GM18502 (cell line): ENCODE results near the gene TM2D1.

Experiments
- ATAC-seq: cut with Tn5 transposase; IDR thresholded peaks from one replicate; pipeline ENCODE4 v1.9.1; 2021; ENCODE audit warnings: mild to moderate bottlenecking; ENCODE audit not compliant: unreplicated experiment, poor library complexity

TM2D1 gene

DNA sequence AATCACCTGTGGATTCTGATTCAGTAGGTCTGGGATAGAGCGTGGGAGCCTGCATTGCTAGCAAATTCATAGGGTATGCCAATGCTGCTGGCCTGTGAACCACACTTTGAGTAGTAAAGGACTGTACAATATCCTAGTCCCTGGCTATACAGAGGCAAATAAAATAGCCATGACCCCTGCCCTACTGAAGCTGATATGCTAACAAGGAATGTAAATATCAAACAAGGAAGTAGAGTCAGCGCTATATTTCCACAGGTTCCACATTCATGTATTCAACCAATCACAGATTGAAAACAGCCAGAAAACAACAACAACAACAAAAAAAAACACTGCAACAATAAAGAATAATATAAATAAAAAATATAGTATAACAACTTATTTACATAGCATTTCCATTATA lies 77.8 kb downstream of the TM2D1 start:
- ATAC-seq, result no peak

- no peak for ATAC-seq
These were observed 79.5 kb downstream of the TM2D1 start for GRCh38 chr1:61645476-61645875.

- ATAC-seq, result no peak
These were observed 80.6 kb downstream of the TM2D1 start for GRCh38 chr1:61644303-61644702.

- no peak for ATAC-seq
These were observed 82.3 kb downstream of the TM2D1 start for GRCh38 chr1:61642475-61643232.

DNA sequence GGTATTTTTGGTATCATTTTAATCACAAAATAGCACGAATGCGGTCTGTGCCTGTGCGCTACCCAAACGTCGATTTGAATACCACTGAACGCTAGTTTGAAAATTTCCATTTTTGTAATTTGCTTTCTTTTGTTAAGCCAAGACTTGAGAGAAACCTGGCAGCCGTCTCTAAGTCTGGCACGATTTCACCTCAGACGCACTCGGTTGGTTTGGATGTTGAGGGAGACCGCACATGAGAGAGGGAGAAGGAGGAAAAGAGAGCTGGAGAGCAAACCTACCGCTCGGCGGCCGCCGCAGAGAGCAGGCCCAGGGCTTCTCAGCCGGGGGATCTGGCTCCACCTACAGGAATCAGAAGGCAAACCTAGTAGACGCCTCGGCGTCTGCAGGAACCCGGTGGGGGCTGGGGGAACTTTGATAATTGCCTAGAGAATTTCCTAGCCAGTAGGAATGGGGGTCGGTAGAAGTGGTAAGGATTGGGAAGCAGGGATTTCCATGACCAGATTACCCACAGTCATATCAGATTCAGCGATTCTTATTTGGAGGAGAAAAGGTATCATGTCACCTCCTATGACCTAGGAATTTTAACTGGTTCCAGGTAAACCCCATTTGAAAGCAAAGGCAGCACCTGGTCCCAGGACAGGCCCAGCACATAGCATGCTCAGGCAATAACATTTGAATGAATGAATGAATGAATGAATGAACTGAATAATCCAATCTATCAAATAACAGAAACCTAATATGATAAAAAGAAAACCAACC lies 83.2 kb downstream of the TM2D1 start:
- ATAC-seq, result peak; percentile 91

DNA sequence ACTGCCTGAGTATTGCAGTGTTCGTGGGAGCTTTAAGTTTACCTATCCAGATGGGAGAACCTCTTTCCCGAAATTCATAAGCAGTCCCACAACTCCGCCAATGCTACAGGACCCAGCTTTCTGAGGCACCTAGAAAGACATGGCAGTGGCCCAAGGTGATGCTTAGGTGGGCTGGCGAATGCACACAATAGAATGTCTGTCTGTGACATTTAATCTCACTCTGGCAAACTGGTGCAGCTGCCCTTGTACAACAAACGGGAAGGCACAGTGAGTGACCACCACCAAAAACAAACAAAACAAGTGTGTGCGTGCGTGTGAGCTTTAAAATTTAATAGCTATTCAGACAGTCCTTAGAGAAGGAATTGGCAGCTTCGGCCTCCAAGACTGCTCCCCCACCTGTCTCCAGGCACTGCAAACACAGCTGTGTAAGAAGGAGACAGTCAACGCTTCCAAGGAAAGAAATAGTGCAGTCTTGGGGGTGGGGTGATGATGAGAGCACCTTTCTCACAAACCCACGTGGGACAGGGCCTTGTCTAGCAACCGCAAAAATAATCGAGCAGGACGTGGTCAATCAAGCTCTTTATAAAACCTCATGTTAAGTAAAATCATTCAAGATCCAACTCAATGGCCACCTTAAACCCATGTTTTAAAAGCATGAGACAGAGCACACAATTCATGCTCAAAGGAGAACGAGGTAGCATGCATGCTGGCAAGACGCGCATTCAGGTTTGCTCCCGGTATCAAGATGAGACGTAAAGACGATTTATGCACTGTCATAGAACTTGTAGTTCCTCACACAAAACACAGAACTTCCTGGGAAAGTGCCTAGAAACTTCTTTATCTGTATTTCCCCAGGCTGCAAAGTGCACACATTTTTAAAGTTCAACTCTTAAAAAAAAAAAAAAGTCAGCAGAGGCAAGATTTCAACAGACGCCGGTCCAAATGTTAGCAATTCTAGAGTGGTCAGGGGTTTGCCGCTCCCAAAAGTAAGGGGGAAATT lies 84.1 kb downstream of the TM2D1 start:
- ATAC-seq, result no peak

DNA sequence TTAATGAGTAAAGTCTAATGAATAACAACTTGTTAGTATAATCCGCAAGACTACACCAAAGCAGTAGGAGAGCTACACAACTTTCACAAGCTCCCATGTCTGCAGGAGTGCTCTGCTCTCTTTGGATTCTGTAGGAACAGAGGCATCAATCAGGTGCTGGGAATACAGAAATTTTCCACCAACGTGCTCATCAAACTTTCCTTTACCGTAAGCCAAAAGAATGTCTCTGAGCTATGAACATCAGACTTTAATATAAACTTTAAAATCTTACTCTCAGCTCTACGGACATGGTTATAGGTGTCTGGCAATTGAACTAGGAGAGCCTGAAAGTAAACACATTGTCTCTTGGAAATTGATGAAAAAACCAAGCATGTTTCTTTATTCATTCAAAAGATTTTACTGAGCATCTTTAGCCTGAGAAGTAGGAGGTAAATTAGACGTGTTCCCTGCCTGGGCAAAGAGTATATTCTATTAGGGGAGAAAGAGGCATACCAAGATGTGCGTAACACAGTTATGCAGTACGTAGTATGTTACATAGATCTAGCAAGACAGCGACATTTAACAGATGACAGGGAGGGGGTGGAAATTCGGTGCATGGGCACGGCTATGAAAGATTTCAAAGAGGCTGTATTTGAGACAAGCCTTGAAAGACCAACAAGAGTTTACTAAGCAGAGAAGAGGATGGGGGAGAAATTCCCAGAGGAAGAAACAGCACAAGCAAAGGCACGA lies 85.2 kb downstream of the TM2D1 start:
- no peak for ATAC-seq

DNA sequence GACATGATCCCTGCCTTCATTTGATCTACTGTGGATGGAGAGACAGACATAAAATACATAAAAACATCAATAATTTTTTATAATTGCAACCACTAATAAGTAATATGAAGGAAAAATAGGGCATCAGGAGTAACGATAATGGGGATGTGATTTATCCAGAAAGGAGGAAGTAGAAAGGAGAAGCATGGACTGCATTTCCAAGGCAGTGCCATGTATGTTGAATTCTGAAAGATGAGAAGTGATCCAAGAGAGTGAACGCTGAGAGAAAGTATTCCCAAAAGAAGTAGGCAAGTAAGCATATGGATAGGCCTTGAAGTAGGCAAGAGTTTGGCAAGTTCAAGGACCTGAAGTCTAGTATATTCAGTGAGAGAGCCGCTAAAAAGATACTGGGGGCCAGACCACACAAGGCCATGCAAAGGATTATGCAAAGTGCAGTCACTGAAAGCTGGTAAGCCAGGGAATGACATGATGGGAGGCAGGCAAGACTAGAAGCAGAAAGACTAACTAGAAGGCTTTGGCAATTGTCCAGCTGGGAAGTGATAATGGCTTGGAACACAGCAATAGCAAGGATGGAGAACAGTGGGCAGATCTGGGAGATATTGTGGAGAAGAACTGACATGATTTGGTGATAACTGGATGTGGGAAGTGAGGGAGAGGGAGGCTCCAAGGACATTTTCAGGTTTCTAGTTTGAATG lies 85.9 kb downstream of the TM2D1 start:
- ATAC-seq, result no peak

DNA sequence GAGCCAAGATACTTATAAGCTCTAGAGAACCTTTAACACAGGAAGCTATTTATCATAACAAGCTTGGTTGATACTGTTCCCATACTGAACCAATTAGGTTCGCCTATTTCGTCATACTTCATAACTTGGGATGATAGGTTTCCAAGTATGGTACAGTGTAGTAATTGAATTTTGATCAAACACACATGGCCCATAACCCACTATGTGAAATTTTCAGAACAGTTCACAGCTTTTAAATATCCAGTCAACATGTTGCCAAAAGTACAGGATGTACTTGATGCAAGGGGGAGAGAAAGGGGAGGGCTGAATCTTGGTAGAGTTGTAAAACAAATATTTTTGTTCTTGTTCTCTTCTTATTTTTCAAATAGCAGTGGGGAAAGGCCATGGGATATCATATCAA lies 86.6 kb downstream of the TM2D1 start:
- no peak for ATAC-seq

DNA sequence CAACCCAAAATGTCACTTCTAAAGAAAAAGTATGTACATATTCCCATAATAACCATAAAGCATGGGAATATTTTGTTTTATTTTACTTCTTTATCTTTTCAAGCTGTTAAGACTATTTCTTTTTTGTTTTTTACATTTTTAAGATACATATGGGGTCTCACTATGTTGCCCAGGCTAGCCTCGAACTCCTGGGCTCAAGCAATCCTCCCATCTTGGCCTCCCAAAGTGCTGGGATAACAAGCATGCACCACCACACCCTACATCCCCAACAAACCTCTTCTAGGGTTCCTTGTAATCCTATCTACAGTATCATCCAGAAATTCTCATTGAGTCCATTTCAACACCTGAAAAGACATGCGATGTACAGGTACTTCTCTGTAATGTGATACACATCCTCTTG lies 87.5 kb downstream of the TM2D1 start:
- ATAC-seq, result no peak

DNA sequence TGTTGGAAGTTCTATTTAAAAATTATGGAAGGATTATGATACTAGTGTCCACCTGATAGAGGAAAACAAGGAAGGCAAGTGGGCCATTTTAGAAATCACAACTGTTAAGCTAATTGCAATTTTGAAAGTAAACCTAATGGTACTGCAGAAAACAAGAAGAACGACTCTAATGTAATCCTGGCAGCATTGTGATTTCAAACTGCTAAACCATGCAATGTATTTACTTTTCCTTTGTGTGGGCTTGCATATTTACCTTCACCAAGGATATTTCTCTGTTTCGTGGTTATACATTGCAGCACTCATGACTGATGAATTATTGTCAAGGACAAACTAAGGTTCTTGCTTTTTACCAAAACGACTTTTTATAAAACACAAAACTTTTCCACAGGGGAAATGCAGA lies 88.1 kb downstream of the TM2D1 start:
- no peak for ATAC-seq

DNA sequence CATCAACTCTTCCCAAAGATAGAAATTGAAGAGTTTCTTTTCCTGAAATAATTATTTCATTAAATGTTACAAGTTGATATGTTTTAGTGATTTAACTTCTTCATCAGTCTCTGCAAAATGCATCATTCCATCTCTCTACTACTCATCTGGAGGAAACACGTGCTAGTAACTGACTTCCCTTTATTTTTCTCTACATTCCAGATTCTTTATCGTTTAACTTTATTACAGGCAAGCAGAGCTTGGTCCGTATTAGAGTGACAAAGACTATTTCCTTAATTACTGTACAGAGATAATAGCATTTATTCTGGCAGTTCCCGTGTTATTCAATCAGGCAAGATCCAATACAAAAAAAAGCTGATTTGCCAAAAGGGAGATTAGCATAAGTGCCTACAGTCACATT lies 88.6 kb downstream of the TM2D1 start:
- ATAC-seq, result no peak

DNA sequence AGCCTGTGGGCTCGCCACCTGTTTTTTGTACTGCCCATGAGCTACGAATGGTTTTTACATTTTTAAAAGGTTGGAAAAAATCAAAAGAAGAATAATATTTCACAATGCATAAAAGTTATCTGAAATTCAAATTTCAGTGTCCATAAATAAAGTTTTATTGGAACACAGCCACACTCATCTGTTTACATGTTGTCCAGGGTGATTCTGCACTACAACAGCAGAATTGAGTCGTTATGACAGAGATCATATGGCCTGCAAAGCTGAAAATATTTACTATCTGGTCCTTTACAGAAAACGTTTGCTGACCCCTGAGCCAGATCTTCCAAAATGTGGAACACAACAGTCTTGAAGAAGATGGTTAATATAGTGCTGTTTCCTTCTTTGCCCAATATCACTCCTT lies 89.4 kb downstream of the TM2D1 start:
- ATAC-seq, result no peak

GRCh38 chr1:61631436-61631835 lies 93.5 kb downstream of the TM2D1 start:
- ATAC-seq, result no peak
